Mucosa of stomach (tissue), 1 donor: Measurements from ENCODE around the gene DOHH.
"Not testable (repeated sequence)": the region's sequence is repeated elsewhere in the genome, so short reads cannot be mapped to it uniquely, and the experiment has no call there.

Experiments used
- H3K27me3 ChIP-seq: one replicate; pipeline ENCODE4 v1.7.0; 2013; ENCODE audit warnings: mild to moderate bottlenecking, low read length; ENCODE audit not compliant: control insufficient read depth, insufficient read depth
- H3K36me3 ChIP-seq: one replicate; pipeline ENCODE4 v1.7.0; 2013; ENCODE audit warnings: low read length; ENCODE audit not compliant: control insufficient read depth, insufficient read depth
- H3K4me1 ChIP-seq: one replicate; pipeline ENCODE4 v1.7.0; 2013; ENCODE audit warnings: mild to moderate bottlenecking, low read length; ENCODE audit not compliant: control insufficient read depth, insufficient read depth
- H3K4me3 ChIP-seq: one replicate; pipeline ENCODE4 v1.7.0; 2013; ENCODE audit warnings: low read length
- H3K9ac ChIP-seq: one replicate; pipeline ENCODE4 v1.7.0; 2013; ENCODE audit warnings: mild to moderate bottlenecking, low read length, moderate library complexity
- H3K9me3 ChIP-seq: one replicate; pipeline ENCODE4 v1.7.0; 2013; ENCODE audit warnings: mild to moderate bottlenecking, low read length, moderate library complexity; ENCODE audit not compliant: control insufficient read depth
- donor health status: Pancreatic carcinoma.

Gene DOHH

DNA sequence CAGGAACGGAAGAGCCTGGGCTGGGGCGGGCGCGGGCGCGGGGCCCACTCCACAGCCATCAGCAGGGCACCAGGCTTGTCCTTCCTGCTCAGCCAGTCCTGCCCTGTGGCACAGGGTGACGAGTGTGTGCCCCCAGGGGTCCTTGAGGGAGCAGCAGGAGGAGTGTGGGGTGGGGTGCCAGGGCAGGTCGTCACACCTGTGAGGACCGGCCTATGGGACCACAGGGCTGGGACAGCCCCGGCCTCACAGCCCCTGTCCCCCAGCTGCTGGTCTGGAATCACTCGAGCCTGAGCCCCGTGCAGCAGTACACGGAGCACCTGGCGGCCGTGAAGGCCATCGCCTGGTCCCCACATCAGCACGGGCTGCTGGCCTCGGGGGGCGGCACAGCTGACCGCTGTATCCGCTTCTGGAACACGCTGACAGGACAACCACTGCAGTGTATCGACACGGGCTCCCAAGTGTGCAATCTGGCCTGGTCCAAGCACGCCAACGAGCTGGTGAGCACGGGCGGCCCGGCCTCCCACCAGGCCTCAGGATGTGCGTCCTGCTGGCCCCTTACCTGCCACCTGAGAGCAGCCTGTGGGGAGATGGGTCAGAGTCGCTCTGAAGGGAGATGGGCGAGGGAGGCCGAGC is 31.8 kb upstream of the DOHH start:
- Histone ChIP-seq H3K27me3 (no peaks in the 10 kb centered on the region), H3K9ac (no peak overlapping the region), H3K36me3 (peaks cover 11% of the 10 kb centered on the region), H3K9me3 (no peaks in the 10 kb centered on the region), H3K4me3 (no peak overlapping the region), H3K4me1 (no peaks in the 10 kb centered on the region)

DNA sequence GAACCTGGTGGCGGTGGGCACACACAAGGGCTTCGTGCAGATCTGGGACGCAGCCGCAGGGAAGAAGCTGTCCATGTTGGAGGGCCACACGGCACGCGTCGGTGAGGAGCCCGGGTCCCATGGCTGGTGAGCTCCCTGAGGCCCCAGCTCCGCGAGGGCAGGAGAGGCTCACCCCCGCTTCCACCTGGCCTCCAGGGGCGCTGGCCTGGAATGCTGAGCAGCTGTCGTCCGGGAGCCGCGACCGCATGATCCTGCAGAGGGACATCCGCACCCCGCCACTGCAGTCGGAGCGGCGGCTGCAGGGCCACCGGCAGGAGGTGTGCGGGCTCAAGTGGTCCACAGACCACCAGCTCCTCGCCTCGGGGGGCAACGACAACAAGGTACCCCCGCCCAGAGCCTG is 31.2 kb upstream of the DOHH start:
- Histone ChIP-seq H3K9me3 (no peaks in the 10 kb centered on the region), H3K9ac (no peak overlapping the region), H3K36me3 (peaks cover 16% of the 10 kb centered on the region), H3K4me1 (no peaks in the 10 kb centered on the region), H3K4me3 (no peak overlapping the region), H3K27me3 (no peaks in the 10 kb centered on the region)

DNA sequence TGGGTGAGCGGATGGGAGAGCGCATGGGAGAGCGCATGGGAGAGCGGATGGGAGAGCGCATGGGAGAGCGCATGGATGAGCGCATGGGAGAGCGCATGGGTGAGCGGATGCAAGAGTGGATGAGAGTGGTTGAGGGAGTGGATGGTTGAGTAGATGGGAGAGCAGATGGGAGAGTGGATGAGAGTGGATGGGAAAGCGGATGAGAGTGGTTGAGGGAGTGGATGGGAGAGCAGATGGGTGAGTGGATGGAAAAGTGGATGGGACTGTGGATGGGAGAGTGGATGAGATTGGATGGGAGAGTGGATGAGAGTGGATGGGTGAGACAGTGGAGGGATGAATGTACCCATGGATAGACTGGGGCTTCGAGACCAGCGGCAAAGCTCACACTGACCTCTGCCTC is 29.9 kb upstream of the DOHH start:
- Histone ChIP-seq H3K27me3 (no peaks in the 10 kb centered on the region), H3K36me3 (peaks cover 14% of the 10 kb centered on the region), H3K9ac (no peak overlapping the region), H3K4me3 (no peak overlapping the region), H3K4me1 (no peaks in the 10 kb centered on the region), H3K9me3 (no peaks in the 10 kb centered on the region)

DNA sequence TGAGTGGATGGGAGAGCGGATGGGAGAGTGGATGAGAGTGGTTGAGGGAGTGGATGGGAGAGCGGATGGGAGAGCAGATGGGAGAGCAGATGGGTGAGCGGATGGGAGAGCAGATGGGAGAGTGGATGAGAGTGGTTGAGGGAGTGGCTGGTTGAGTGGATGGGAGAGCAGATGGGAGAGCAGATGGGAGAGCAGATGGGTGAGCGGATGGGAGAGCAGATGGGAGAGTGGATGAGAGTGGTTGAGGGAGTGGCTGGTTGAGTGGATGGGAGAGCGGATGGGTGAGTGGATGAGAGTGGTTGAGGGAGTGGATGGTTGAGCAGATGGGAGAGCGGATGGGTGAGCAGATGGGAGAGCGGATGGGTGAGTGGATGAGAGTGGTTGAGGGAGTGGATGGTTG is 28.8 kb upstream of the DOHH start:
- not testable (repeated sequence) for H3K36me3 ChIP-seq, H3K9me3 ChIP-seq, H3K27me3 ChIP-seq, H3K4me1 ChIP-seq, H3K4me3 ChIP-seq, H3K9ac ChIP-seq

DNA sequence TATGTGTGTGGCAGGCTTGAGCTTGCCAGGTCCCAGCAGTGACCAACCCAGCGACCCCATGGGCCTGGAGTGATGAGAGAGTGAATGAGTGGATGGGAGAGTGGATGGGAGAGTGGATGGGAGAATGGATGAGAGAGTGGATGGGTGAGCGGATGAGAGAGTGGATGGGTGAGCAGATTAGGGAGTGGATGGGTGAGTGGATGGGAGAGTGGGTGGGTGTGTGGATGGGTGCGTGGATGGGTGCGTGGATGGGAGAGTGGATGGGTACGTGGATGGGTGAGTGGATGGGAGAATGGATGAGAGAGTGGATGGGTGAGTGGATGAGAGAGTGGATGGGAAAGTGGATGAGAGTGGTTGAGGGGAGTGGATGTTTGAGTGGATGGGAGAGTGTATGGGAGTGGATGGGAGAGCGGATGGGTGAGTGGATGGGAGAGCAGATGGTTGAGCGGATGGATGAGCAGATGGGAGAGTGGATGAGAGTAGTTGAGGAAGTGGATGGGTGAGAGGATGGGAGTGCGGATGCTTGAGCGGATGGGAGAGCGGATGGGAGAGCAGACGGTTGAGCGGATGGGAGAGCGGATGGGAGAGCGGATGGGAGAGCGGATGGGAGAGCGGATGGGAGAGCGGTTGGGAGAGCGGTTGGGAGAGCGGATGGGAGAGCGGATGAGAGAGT is 28.2 kb upstream of the DOHH start:
- no peaks in the 10 kb centered on the region for H3K9me3 ChIP-seq
- H3K27me3 ChIP-seq, result no peaks in the 10 kb centered on the region
- no peak overlapping the region for H3K9ac ChIP-seq
- peaks cover 10% of the 10 kb centered on the region for H3K36me3 ChIP-seq
- no peak overlapping the region for H3K4me3 ChIP-seq
- no peaks in the 10 kb centered on the region for H3K4me1 ChIP-seq

DNA sequence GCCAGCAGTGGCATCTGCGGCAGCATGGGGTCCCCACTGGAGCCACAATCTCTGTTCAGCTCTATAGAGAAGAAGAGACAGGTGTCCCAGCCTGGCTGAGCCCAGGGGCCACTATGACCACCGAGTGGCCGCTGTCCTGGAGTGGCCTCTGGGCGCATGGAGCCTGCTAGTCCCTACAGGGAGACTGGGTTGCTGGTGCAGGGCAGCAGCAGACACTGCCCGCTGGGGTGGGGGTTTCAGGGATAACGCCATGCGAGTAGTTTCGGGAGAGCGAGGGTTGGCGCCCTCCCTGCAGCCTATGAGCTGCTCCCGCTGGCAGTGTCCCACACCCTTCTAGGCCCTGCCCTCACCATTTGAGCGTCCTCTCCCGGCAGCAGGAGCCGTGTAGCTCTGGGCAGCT is 27.6 kb upstream of the DOHH start:
- no peaks in the 10 kb centered on the region for H3K27me3 ChIP-seq
- H3K36me3 ChIP-seq, result peaks cover 10% of the 10 kb centered on the region
- no peaks in the 10 kb centered on the region for H3K9me3 ChIP-seq
- no peaks in the 10 kb centered on the region for H3K4me1 ChIP-seq
- H3K4me3 ChIP-seq, result no peak overlapping the region
- no peak overlapping the region for H3K9ac ChIP-seq

DNA sequence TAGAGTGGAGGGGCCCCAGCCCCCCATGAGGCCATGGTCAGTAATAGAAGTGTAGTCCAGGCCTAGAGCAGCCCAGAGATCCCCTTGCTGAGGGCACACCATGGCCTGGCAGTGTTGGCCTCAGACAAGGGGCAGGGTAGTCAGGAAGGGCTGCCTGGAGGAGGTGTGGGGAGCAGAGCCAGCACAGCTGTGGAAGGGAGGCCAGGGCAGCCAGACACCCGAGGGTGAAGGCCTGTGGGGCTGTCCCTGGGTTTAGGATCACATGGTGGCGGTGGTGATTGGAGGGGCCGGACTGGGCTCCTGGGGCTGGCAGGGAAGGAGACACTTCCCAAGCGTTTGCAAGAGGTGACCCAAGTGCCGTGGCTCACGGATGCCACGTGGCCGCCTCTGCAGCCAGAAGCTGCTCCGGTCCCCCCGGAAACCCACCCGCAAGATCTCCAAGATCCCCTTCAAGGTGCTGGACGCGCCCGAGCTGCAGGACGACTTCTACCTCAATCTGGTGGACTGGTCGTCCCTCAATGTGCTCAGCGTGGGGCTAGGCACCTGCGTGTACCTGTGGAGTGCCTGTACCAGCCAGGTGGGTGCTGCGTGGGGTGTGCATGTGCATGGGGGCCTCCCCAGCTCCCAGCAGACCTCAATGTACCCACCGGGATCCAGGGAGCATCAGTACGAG is 26.9 kb upstream of the DOHH start:
- Histone ChIP-seq H3K27me3 (no peaks in the 10 kb centered on the region), H3K4me1 (no peaks in the 10 kb centered on the region), H3K9ac (no peak overlapping the region), H3K36me3 (peaks cover 10% of the 10 kb centered on the region), H3K9me3 (no peaks in the 10 kb centered on the region), H3K4me3 (no peak overlapping the region)

DNA sequence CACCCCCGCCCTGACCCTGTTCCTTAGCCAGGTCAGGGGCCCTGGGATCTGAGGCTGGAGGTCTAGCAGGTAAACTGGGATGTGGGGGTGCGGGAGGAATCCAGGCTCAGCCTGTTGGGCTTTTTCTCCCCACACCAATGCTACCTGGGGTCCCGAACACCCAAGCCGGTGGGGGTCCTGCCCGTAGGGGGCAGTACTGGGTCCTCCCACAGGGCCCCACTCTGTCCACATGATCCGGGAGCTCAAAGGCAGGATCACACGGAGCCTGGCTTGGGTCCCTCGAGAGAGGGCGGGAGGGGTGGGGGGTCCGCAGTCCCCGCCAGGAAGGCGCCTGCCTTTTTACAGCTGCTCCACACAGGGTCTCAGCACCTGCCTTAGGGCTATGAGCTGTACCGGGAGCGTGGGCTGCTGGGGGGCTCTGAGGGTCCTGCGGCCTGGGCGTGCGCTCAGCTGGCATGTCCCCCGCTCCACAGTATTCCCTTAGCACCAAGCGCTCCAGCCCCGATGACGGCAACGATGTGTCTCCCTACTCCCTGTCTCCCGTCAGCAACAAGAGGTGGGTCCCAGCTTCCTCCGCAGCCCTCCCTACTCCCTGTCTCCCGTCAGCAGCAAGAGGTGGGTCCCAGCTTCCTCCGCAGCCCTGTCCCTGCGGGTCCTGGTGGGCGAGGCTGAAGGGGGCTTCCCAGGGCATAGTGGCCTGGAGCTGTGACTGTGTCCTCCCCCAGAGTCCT is 26.2 kb upstream of the DOHH start:
- H3K9ac ChIP-seq, result no peak overlapping the region
- H3K36me3 ChIP-seq, result peaks cover 10% of the 10 kb centered on the region
- no peaks in the 10 kb centered on the region for H3K9me3 ChIP-seq
- H3K4me3 ChIP-seq, result no peak overlapping the region
- H3K4me1 ChIP-seq, result no peaks in the 10 kb centered on the region
- no peaks in the 10 kb centered on the region for H3K27me3 ChIP-seq

DNA sequence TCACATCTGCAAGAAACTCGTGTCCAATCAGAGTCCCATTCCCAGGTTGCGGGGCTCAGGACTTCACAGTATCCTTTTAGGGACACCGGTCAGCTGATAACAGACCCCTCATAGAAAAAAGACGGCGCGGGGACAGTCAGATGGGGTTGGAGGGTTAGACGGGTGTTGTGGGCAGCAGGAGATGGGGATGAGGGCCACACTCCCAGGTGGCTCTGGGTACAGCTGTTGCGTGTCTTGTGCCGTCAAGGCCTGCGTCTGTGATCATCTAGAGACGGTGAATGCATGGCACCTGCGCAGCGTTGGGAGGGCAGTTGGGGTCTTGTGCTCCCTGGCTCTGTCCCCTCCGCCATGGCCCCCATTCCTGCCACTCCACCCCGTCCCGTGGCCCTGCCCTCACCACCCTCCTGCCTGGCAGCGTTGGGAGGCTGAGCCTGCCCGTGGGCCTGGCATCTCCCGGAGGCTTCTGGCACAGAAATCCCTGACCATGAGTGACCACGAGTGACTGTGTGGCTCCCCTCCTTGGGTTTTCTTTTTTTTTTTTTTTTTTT is 24.5 kb upstream of the DOHH start:
- Histone ChIP-seq H3K4me1 (peaks cover 9% of the 10 kb centered on the region), H3K36me3 (peaks cover 10% of the 10 kb centered on the region), H3K27me3 (no peaks in the 10 kb centered on the region), H3K9me3 (no peaks in the 10 kb centered on the region), H3K9ac (no peak overlapping the region), H3K4me3 (no peak overlapping the region)

DNA sequence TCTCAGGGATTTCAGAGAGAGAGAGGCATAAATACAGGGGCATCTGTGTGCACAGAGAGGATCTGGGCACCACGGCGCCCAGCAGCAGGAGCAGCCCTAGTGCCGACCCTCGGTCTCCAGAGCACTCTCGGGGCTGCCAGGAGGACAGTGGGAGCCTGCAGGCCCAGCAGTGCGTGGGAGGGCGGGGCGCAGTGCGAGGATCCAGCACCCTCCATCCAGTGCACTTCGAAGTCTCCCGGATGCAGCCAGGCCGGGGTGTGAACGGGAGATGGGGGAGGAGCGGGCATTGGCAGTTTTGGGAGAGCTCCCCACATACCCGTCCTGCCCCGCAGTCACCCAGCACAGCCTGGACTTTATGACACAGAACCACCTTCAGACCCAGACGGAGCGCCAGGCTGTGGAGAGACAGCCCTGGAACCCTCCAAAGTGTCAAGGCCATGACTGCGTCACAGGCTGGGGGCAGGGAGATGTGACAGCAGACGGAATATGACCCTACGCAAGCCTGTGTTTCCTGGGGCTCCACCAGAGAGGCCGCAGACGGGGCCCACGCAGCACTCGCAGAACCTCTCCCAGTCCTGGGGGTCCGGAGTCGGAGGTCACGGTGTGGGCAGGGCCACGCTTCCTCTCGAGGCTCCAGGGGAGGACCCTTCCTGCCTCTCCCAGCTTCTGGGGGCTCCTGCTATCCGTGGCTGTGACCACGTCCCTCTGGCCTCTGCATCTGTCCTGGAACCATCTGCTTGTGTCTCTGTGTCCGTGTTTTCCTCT is 23.8 kb upstream of the DOHH start:
- Histone ChIP-seq H3K9me3 (no peaks in the 10 kb centered on the region), H3K4me3 (no peak overlapping the region), H3K9ac (no peak overlapping the region), H3K4me1 (peaks cover 9% of the 10 kb centered on the region), H3K27me3 (no peaks in the 10 kb centered on the region), H3K36me3 (peaks cover 10% of the 10 kb centered on the region)

DNA sequence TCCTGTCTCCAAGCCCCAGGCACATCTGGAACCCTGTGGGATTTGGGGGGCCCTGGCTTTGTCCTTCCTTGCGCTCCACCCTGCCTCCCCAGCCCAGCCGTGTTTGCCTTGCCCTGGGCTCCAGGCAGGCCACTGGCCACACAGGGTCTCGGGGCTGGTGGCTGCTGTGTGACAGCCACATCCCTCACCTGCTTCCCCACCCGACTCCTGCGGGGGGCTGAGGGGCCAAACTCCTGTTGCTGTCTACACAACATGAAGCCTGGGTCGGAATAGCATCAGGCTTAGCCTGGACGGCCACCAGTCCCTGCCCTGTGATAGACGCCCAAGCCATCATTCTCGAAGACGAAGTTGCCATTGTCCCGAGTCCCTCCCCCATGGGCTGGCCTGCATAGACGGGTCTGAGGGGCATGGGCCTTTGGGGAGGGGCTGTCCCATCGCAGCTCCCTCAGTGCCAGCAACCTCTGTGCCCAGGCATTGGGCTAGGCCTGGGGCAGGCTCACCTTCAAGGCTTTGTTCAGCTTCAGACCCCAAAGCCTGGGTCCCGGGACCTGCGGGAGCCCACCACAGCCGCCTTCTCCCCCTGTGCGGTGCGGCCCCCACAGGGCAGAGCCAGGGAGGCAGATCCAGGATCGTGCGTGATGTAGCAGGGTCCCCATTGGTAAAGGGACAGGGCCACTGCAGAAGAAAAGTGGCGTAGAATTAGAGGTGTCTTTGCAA is 23.0 kb upstream of the DOHH start:
- H3K9ac ChIP-seq, result no peak overlapping the region
- H3K4me1 ChIP-seq, result peaks cover 9% of the 10 kb centered on the region
- H3K27me3 ChIP-seq, result no peaks in the 10 kb centered on the region
- no peaks in the 10 kb centered on the region for H3K9me3 ChIP-seq
- H3K4me3 ChIP-seq, result no peak overlapping the region
- H3K36me3 ChIP-seq, result peaks cover 10% of the 10 kb centered on the region
